Measurements from ENCODE around the gene CLASP1. TPM values are rescaled to one million over a fixed set of nuclear protein-coding genes. Genes with fewer than 3 reads are reported as not detected.

The CLASP1 gene
- total RNA-seq, 4 donors from 2014 or later = 14.1 to 110 (median 55.9) TPM

DNA sequence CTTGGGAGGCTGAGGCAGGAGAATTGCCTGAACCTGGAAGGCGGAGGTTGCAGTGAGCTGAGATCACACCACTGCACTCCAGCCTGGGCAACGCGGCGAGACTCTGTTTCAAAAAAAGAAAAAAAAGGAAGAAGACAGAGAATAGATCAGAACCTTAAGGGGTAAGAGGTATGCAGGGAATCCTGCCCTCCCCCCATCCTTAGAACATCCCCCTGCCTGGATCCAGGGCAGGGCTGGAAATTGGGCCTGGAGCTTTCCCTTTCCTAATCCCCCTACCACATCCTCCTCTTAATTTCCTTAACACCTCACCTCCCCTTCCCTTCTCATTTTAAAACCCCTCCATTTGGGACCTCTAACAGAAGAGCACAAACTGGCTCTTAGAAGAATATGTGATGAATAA lies 62.1 kb downstream of the CLASP1 start:
- DNase-seq = no peak
- H3K9me3 ChIP-seq = no peaks in the 10 kb centered on the region
- H3K4me3 ChIP-seq = no peak overlapping the region
- H3K27ac ChIP-seq = no peak overlapping the region
- no peaks in the 10 kb centered on the region for H3K36me3 ChIP-seq
- TF ChIP-seq, protein P1, sequence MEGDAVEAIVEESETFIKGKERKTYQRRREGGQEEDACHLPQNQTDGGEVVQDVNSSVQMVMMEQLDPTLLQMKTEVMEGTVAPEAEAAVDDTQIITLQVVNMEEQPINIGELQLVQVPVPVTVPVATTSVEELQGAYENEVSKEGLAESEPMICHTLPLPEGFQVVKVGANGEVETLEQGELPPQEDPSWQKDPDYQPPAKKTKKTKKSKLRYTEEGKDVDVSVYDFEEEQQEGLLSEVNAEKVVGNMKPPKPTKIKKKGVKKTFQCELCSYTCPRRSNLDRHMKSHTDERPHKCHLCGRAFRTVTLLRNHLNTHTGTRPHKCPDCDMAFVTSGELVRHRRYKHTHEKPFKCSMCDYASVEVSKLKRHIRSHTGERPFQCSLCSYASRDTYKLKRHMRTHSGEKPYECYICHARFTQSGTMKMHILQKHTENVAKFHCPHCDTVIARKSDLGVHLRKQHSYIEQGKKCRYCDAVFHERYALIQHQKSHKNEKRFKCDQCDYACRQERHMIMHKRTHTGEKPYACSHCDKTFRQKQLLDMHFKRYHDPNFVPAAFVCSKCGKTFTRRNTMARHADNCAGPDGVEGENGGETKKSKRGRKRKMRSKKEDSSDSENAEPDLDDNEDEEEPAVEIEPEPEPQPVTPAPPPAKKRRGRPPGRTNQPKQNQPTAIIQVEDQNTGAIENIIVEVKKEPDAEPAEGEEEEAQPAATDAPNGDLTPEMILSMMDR (IDR thresholded peaks at IDR 0.05) = no peak
- TF ChIP-seq POLR2A (IDR thresholded peaks at IDR 0.05) = no peak
- H3K27me3 ChIP-seq = no peaks in the 10 kb centered on the region
- intact Hi-C loops (cut with DNase I; ENCODE audit: low total_unique reads) = no loop called here
- H3K4me1 ChIP-seq = no peaks in the 10 kb centered on the region

DNA sequence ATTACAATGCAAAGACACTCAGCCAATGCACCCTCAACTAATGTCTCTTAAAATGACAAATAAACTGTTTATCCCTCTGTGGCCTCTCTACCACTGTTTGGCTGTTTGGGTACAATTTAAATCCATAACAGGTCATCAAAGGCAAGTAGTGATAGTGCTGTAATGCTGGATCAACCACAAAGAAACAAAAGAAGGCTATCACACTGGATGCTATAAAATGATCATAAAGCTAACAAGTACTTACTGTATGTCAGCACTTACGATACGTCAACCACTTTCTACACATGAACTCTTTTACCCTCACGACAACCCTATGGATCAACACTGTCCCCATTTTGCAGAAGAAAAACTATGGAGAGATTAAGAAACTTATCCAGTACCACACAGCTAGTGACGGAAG lies 64.5 kb downstream of the CLASP1 start:
- no peaks in the 10 kb centered on the region for H3K36me3 ChIP-seq
- H3K27me3 ChIP-seq = no peaks in the 10 kb centered on the region
- intact Hi-C loops (cut with DNase I; ENCODE audit: low total_unique reads) = no loop called here
- no peak for DNase-seq
- TF ChIP-seq POLR2A (IDR thresholded peaks at IDR 0.05) = no peak
- TF ChIP-seq, protein P1 (IDR thresholded peaks at IDR 0.05) = no peak
- H3K27ac ChIP-seq = no peak overlapping the region
- no peaks in the 10 kb centered on the region for H3K4me1 ChIP-seq
- no peaks in the 10 kb centered on the region for H3K9me3 ChIP-seq
- no peak overlapping the region for H3K4me3 ChIP-seq

DNA sequence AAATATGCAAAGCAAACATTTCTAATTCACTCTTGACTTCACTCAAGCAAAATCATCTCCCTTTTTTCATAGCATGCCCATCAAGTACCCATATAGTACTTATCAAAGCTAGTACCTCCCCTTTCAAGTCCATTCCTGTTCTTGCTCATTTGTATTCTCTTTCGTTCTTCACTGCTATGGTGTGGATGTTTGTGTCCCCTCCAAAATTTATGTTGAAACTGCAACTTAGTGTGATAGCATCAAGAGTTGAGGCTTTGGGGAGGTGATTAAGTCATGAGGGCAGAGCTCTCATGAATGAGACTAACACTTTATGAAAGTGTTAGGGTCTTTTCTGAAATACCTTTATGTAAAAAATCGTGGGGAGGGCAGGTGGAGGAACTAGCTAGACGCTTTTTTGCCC lies 65.7 kb downstream of the CLASP1 start:
- TF ChIP-seq POLR2A (IDR thresholded peaks at IDR 0.05) = no peak
- TF ChIP-seq, protein P1 (IDR thresholded peaks at IDR 0.05) = no peak

DNA sequence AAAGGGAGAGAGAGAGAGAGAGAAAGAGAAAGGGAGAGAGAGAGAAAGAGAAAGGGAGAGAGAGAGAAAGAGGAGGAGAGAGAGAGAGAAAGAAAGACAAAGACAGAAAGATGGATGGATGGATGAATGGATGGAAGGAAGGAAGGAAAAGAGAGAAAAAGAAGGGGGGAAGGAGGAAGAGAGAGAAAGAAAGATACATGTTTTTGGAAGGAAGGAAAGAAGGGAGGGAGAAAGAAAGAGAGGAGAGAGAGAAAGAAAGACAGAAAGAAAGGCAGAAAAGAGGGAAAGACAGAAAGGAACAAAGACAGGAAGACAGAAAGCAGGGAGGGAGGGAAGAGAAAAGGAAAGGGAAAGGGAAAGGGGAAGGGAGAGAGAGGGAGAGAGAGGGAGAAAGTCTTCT lies 67.0 kb downstream of the CLASP1 start:
- H3K4me3 ChIP-seq = no peak overlapping the region
- no peaks in the 10 kb centered on the region for H3K9me3 ChIP-seq
- DNase-seq = no peak
- H3K27ac ChIP-seq = no peak overlapping the region
- H3K36me3 ChIP-seq = no peaks in the 10 kb centered on the region
- no peaks in the 10 kb centered on the region for H3K4me1 ChIP-seq
- no peaks in the 10 kb centered on the region for H3K27me3 ChIP-seq
- TF ChIP-seq POLR2A (IDR thresholded peaks at IDR 0.05) = no peak
- intact Hi-C loops (cut with DNase I; ENCODE audit: low total_unique reads) = no loop called here

More for the DNA sequence above, 65.7 kb downstream of the CLASP1 start:
- H3K27me3 ChIP-seq = no peaks in the 10 kb centered on the region
- no peak overlapping the region for H3K4me3 ChIP-seq
- intact Hi-C loops (cut with DNase I; ENCODE audit: low total_unique reads) = no loop called here
- H3K9me3 ChIP-seq = no peaks in the 10 kb centered on the region
- H3K36me3 ChIP-seq = no peaks in the 10 kb centered on the region
- no peak overlapping the region for H3K27ac ChIP-seq
- no peak for DNase-seq
- H3K4me1 ChIP-seq = no peaks in the 10 kb centered on the region

DNA sequence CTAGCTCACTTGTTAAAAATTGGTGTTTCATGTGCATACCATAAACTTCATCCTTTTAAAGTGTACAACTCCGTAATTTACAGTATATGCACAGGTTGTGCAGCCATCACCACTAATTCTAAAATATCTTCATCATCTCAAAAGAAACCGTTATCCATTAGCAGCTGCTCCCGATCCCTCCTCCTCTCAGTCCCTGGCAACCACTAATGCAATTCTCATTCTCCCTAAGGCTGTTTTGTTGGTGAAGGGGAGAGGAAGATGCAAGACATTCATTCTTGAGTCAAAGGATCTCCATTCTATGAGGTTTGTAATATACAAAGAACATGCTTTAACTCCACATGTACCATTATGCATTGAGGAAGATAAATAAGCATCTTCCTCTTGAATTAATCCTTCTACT lies 70.0 kb downstream of the CLASP1 start:
- intact Hi-C loops (cut with DNase I; ENCODE audit: low total_unique reads) = no loop called here
- Histone ChIP-seq H3K27me3 (no peaks in the 10 kb centered on the region), H3K4me3 (no peak overlapping the region), H3K9me3 (no peaks in the 10 kb centered on the region), H3K36me3 (no peaks in the 10 kb centered on the region), H3K4me1 (no peaks in the 10 kb centered on the region), H3K27ac (no peak overlapping the region)
- TF ChIP-seq POLR2A (IDR thresholded peaks at IDR 0.05) = no peak
- TF ChIP-seq, protein P1 (IDR thresholded peaks at IDR 0.05) = no peak
- no peak for DNase-seq

DNA sequence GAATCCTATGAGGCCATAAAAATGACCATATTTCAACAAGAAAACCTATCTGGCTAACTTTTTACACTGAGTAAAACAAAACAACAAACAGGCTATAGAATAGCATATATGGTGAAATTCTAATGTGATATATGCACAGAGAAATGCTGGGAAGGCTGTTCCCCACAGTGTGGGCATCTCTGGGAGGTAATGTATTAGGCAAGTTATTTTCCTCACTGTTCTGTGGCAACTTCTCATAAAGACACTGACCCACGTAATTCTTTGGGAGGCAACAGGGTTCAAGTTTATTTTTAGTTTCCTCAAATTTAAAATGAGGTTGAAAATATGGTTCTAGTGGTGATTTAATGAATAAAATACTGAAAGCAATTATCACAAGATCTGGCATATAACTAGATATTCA lies 71.9 kb downstream of the CLASP1 start:
- H3K9me3 ChIP-seq = no peaks in the 10 kb centered on the region
- H3K4me3 ChIP-seq = no peak overlapping the region
- no peaks in the 10 kb centered on the region for H3K4me1 ChIP-seq
- H3K27ac ChIP-seq = no peak overlapping the region
- TF ChIP-seq, protein P1 (IDR thresholded peaks at IDR 0.05) = no peak
- TF ChIP-seq POLR2A (IDR thresholded peaks at IDR 0.05) = no peak
- intact Hi-C loops (cut with DNase I; ENCODE audit: low total_unique reads) = no loop called here
- H3K36me3 ChIP-seq = no peaks in the 10 kb centered on the region
- no peaks in the 10 kb centered on the region for H3K27me3 ChIP-seq
- DNase-seq = no peak
